ENCODE data around the gene HSD11B2.

DNA sequence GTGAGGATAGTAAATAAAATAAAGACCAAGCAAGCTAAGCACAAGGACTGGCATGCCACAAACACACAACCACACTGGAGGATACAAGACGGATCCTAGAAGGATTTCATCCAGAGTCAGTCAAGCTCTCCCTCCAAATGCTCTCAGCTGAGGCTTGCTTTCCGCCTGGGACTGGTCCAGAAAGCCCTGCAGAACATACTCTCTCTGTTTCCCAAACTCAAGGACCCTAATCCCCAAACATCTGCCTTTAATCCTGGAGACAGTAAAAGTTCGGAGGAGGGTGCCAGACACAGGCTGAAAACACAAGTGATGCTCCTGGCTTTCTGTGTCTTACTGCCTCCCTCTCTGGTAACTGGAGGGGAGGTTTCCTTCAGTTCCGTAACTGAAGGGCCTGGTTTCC is 5.3 kb upstream of the HSD11B2 start:
- TF ChIP-seq BRCA1 (IDR thresholded peaks at IDR 0.05; ENCODE audit: low read depth, low read length), result no peak
- TF ChIP-seq, protein P1, sequence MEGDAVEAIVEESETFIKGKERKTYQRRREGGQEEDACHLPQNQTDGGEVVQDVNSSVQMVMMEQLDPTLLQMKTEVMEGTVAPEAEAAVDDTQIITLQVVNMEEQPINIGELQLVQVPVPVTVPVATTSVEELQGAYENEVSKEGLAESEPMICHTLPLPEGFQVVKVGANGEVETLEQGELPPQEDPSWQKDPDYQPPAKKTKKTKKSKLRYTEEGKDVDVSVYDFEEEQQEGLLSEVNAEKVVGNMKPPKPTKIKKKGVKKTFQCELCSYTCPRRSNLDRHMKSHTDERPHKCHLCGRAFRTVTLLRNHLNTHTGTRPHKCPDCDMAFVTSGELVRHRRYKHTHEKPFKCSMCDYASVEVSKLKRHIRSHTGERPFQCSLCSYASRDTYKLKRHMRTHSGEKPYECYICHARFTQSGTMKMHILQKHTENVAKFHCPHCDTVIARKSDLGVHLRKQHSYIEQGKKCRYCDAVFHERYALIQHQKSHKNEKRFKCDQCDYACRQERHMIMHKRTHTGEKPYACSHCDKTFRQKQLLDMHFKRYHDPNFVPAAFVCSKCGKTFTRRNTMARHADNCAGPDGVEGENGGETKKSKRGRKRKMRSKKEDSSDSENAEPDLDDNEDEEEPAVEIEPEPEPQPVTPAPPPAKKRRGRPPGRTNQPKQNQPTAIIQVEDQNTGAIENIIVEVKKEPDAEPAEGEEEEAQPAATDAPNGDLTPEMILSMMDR (IDR thresholded peaks at IDR 0.05 in 2 of 3, conservative IDR thresholded peaks at IDR 0.05 in 1 of 3; ENCODE audit: control insufficient read depth in 2 of 3, extremely low read depth in 1 of 3, insufficient read depth in 1 of 3, low read depth in 3 of 3, low read length in 3 of 3), result no peak
- TF ChIP-seq RCOR1 (conservative IDR thresholded peaks at IDR 0.05; ENCODE audit: low read depth, low read length), result no peak
- no peak for TF ChIP-seq ETV6 (conservative IDR thresholded peaks at IDR 0.05 in 1 of 2, IDR thresholded peaks at IDR 0.05 in 1 of 2; ENCODE audit: borderline replicate concordance in 1 of 2, low read depth in 1 of 2)
- no peak for TF ChIP-seq YBX1 (IDR thresholded peaks at IDR 0.05)
- TF ChIP-seq JUNB (IDR thresholded peaks at IDR 0.05), result no peak
- TF ChIP-seq, protein P2, sequence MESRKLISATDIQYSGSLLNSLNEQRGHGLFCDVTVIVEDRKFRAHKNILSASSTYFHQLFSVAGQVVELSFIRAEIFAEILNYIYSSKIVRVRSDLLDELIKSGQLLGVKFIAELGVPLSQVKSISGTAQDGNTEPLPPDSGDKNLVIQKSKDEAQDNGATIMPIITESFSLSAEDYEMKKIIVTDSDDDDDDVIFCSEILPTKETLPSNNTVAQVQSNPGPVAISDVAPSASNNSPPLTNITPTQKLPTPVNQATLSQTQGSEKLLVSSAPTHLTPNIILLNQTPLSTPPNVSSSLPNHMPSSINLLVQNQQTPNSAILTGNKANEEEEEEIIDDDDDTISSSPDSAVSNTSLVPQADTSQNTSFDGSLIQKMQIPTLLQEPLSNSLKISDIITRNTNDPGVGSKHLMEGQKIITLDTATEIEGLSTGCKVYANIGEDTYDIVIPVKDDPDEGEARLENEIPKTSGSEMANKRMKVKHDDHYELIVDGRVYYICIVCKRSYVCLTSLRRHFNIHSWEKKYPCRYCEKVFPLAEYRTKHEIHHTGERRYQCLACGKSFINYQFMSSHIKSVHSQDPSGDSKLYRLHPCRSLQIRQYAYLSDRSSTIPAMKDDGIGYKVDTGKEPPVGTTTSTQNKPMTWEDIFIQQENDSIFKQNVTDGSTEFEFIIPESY (IDR thresholded peaks at IDR 0.05), result no peak
- no peak for TF ChIP-seq TAF1 (IDR thresholded peaks at IDR 0.05; ENCODE audit: borderline replicate concordance, low read depth, low read length)
- TF ChIP-seq FOS (IDR thresholded peaks at IDR 0.05; ENCODE audit: borderline replicate concordance, extremely low read depth, insufficient read length), result no peak
- TF ChIP-seq POLR2A (IDR thresholded peaks at IDR 0.05; ENCODE audit: low read depth, low read length), result no peak
- no peak for TF ChIP-seq EZH2 (IDR thresholded peaks at IDR 0.05; ENCODE audit: borderline replicate concordance, control insufficient read depth, low read depth, low read length)
- TF ChIP-seq, protein P3, sequence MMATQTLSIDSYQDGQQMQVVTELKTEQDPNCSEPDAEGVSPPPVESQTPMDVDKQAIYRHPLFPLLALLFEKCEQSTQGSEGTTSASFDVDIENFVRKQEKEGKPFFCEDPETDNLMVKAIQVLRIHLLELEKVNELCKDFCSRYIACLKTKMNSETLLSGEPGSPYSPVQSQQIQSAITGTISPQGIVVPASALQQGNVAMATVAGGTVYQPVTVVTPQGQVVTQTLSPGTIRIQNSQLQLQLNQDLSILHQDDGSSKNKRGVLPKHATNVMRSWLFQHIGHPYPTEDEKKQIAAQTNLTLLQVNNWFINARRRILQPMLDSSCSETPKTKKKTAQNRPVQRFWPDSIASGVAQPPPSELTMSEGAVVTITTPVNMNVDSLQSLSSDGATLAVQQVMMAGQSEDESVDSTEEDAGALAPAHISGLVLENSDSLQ (IDR thresholded peaks at IDR 0.05), result no peak
- no peak for TF ChIP-seq POLR2AphosphoS5 (IDR thresholded peaks at IDR 0.05; ENCODE audit: low read length)
